DND-41 (cell line): ENCODE measurements around the gene ZNRF2.

Source experiments
- ATAC-seq: fragments of 200-7000 bp; cut with Tn5 transposase; 3 replicates; pipeline ENCODE4 v1.9.1; 2021; ENCODE audit warnings: low read depth; ENCODE audit not compliant: insufficient read depth
- DNase-seq: peaks from one replicate; pipeline ENCODE4 v3.0.0-alpha.2; 2020
- H2AFZ ChIP-seq: 2 replicates; pipeline ENCODE4 v1.6.0; 2012; ENCODE audit warnings: low read depth, low read length
- H3K27ac ChIP-seq: 2 replicates; pipeline ENCODE4 v1.5.1; 2012; ENCODE audit warnings: low read length, inconsistent platforms
- H3K27me3 ChIP-seq: fragments of 200-600 bp; sonication (generic); 2 replicates; pipeline ENCODE4 v1.6.0; 2012; ENCODE audit warnings: low read length, mild to moderate bottlenecking, inconsistent platforms; ENCODE audit not compliant: insufficient read depth, poor library complexity
- H3K36me3 ChIP-seq: 2 replicates; pipeline ENCODE4 v1.5.1; 2012; ENCODE audit warnings: low read length, inconsistent platforms; ENCODE audit not compliant: insufficient read depth
- H3K4me1 ChIP-seq: 2 replicates; pipeline ENCODE4 v1.5.1; 2012; ENCODE audit warnings: mild to moderate bottlenecking, low read length; ENCODE audit not compliant: insufficient read depth
- H3K4me2 ChIP-seq: 2 replicates; pipeline ENCODE4 v1.6.0; 2012; ENCODE audit warnings: mild to moderate bottlenecking, moderate library complexity, low read length, inconsistent platforms; ENCODE audit not compliant: insufficient read depth
- H3K4me3 ChIP-seq, 2 experiments: fragments of 200-600 bp in 1 of 2; shearing (Covaris generic) in 1 of 2; 2 replicates each; pipeline ENCODE4 v1.5.1; 2012 to 2016; ENCODE audit warnings: inconsistent platforms in 2 of 2, low read length in 2 of 2, mild to moderate bottlenecking in 2 of 2, low read depth in 1 of 2, moderate library complexity in 1 of 2
- H3K79me2 ChIP-seq: 2 replicates; pipeline ENCODE4 v1.6.0; 2012; ENCODE audit warnings: low read length, inconsistent platforms; ENCODE audit not compliant: insufficient read depth
- H3K9ac ChIP-seq: 2 replicates; pipeline ENCODE4 v1.6.0; 2012; ENCODE audit warnings: low read depth, mild to moderate bottlenecking, inconsistent platforms, low read length, moderate library complexity
- H3K9me3 ChIP-seq: 2 replicates; pipeline ENCODE4 v1.5.1; 2012; ENCODE audit warnings: low read length, moderate library complexity, mild to moderate bottlenecking, inconsistent platforms; ENCODE audit not compliant: insufficient read depth, severe bottlenecking
- H4K20me1 ChIP-seq: 2 replicates; pipeline ENCODE4 v1.6.0; 2012; ENCODE audit warnings: low read length; ENCODE audit not compliant: insufficient read depth
- EZH2 ChIP-seq: IDR thresholded peaks from 3 replicates; pipeline ENCODE4 v1.6.1; 2012; ENCODE audit warnings: borderline replicate concordance, low read depth, mild to moderate bottlenecking, moderate library complexity, low read length, inconsistent platforms; ENCODE audit not compliant: severe bottlenecking
- TF ChIP-seq, protein P1 (sequence below): IDR thresholded peaks from 2 replicates; pipeline ENCODE4 v1.5.1; 2012; ENCODE audit warnings: borderline replicate concordance, low read length, moderate library complexity, mild to moderate bottlenecking; ENCODE audit not compliant: poor library complexity, severe bottlenecking; ENCODE audit errors: extremely low read depth

Gene ZNRF2

DNA sequence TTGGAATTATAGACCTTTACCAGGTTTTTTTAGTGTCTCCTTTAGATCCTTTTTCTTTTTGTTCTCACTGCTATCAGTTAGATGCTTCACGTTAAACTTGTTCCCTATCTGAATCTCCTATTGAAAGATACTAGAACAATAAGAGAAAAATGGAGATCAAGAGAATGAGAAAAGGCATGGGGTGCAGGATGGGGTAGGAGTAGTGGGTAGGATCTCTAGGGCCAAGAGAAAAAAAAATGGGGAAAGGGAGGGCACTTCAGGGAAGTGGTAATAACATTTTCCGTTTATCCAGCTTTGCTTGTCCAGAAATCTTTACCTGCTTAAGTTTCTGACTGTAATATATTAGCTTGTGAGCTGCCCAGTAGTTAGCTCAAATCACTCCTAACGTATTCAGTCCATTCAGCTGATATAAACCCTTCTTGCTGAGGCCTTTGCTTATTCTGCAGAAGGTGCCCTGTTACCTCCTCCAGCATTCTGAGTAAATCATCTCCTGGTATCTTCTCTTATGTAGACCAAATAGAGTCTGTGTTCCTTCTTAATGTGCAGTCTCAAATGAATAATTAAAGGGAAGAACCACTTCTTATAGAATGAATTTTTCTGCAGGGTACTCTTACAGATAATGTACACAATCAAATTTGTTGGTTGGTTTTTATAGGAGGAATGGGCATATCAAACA is 69.7 kb downstream of the ZNRF2 start:
- no peak overlapping the region for H3K4me2 ChIP-seq
- no peak overlapping the region for H3K27ac ChIP-seq
- H3K36me3 ChIP-seq = peaks cover 24% of the 10 kb centered on the region
- H3K27me3 ChIP-seq = no peaks in the 10 kb centered on the region
- no peak for DNase-seq
- H3K9ac ChIP-seq = no peak overlapping the region
- no peak overlapping the region for H2AFZ ChIP-seq
- peaks cover 3% of the 10 kb centered on the region for H3K4me1 ChIP-seq
- TF ChIP-seq, protein P1, sequence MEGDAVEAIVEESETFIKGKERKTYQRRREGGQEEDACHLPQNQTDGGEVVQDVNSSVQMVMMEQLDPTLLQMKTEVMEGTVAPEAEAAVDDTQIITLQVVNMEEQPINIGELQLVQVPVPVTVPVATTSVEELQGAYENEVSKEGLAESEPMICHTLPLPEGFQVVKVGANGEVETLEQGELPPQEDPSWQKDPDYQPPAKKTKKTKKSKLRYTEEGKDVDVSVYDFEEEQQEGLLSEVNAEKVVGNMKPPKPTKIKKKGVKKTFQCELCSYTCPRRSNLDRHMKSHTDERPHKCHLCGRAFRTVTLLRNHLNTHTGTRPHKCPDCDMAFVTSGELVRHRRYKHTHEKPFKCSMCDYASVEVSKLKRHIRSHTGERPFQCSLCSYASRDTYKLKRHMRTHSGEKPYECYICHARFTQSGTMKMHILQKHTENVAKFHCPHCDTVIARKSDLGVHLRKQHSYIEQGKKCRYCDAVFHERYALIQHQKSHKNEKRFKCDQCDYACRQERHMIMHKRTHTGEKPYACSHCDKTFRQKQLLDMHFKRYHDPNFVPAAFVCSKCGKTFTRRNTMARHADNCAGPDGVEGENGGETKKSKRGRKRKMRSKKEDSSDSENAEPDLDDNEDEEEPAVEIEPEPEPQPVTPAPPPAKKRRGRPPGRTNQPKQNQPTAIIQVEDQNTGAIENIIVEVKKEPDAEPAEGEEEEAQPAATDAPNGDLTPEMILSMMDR = no peak
- no peak for TF ChIP-seq EZH2
- no peak for ATAC-seq
- peaks cover 25% of the 10 kb centered on the region; the same call in 1 of the 2 replicates for H4K20me1 ChIP-seq
- no peak overlapping the region for H3K4me3 ChIP-seq
- no peaks in the 10 kb centered on the region for H3K9me3 ChIP-seq
- H3K79me2 ChIP-seq = peaks cover 61% of the 10 kb centered on the region

DNA sequence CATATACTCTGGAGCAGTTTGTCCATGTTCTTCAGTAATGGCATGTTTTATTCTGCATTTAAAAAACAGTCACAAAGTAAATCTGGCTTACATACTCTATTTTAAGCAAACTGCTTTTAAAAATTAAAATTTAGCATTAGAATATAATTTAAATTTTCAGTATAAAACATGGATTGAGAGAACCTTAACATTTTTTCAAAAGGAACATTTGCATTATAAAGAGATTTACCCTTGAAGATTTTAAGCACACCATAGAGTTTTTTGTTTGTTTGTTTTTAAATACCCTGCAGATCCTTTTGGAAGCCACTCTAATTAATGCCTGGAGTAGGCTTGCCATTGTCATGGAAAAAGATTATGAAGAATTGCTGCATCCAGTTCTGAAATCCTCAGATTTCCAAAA is 70.4 kb downstream of the ZNRF2 start:
- TF ChIP-seq, protein P1 = no peak
- TF ChIP-seq EZH2 = no peak
- no peak for DNase-seq
- H3K27me3 ChIP-seq = no peaks in the 10 kb centered on the region
- H4K20me1 ChIP-seq = peaks cover 23% of the 10 kb centered on the region; the same call in 1 of the 2 replicates
- H3K4me3 ChIP-seq = no peak overlapping the region
- no peaks in the 10 kb centered on the region for H3K4me1 ChIP-seq
- peaks cover 54% of the 10 kb centered on the region for H3K79me2 ChIP-seq
- no peaks in the 10 kb centered on the region for H3K9me3 ChIP-seq
- H3K4me2 ChIP-seq = no peak overlapping the region
- peaks cover 24% of the 10 kb centered on the region for H3K36me3 ChIP-seq
- H3K27ac ChIP-seq = no peak overlapping the region
- H2AFZ ChIP-seq = no peak overlapping the region
- ATAC-seq = no peak
- no peak overlapping the region for H3K9ac ChIP-seq

DNA sequence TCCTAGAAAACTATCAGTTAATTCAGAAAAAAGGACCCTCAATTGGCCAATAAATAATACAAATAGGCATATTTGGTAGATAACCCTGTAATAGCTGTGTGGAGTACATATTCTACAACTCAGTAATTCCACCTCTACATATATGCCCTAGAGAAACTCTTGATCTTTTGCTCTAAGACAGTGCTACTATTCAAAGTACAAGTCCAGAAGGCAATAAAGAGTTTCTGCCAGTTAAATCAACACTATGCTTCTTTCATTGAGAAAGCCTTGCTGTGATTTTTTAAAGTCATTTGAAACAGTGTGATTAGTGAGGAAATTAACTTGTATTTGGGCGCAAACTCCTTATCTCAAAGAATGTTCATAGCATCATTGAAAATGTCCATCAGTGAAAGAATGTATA is 75.6 kb downstream of the ZNRF2 start:
- Histone ChIP-seq H3K4me1 (no peaks in the 10 kb centered on the region), H3K4me3 (no peak overlapping the region), H3K9ac (no peak overlapping the region), H3K27me3 (no peaks in the 10 kb centered on the region), H4K20me1 (no peaks in the 10 kb centered on the region; the same call in 1 of the 2 replicates), H2AFZ (no peak overlapping the region), H3K36me3 (peaks cover 24% of the 10 kb centered on the region), H3K4me2 (no peak overlapping the region), H3K27ac (no peak overlapping the region), H3K79me2 (peaks cover 8% of the 10 kb centered on the region), H3K9me3 (no peaks in the 10 kb centered on the region)
- ATAC-seq (no peak), DNase-seq (no peak)
- TF ChIP-seq, protein P1 = no peak
- no peak for TF ChIP-seq EZH2
